Activated CD4-positive, alpha-beta T cell treated with anti-CD3 and anti-CD28 coated beads, Interleukin-2, amount 50 U/mL, for 48 hours (primary cell): Measurements from ENCODE around the gene NANOS2.
A peak's percentile ranks its signal among the peaks of the same experiment; 100 is the strongest.
"Not testable (repeated sequence)": the region's sequence is repeated elsewhere in the genome, so short reads cannot be mapped to it uniquely, and the experiment has no call there.

Source experiments
- DNase-seq, 2 experiments: peaks; one replicate each; pipeline ENCODE4 v3.0.0-alpha.2; 2020

NANOS2 gene

GRCh38 chr19:45873219-45873772 is 41.3 kb downstream of the NANOS2 start:
- no peak for DNase-seq

- DNase-seq, result no peak
Measured at GRCh38 chr19:45872095-45872919, 42.3 kb downstream of the NANOS2 start.

- DNase-seq, result no peak
Measured at GRCh38 chr19:45870798-45871197, 43.8 kb downstream of the NANOS2 start.

GRCh38 chr19:45867241-45867640 is 47.3 kb downstream of the NANOS2 start:
- DNase-seq, result not testable (repeated sequence)

- no peak for DNase-seq
Measured at GRCh38 chr19:45866400-45867176, 48.0 kb downstream of the NANOS2 start.

- no peak for DNase-seq
Measured at GRCh38 chr19:45865269-45865948, 49.2 kb downstream of the NANOS2 start.

- DNase-seq, result no peak
Measured at GRCh38 chr19:45864629-45865082, 49.9 kb downstream of the NANOS2 start.

GRCh38 chr19:45863840-45864628 is 50.5 kb downstream of the NANOS2 start, which contains the start of gene FOXA3:
FOXA3 (plus strand) TSS chr19:45864326; CDS start chr19:45864457, 131 bp downstream.
- peak; percentile 69 to 74 for DNase-seq

- DNase-seq, result no peak
Measured at GRCh38 chr19:45863335-45863839, 51.2 kb downstream of the NANOS2 start.
